ENCODE results near the gene ARHGAP15.

The ARHGAP15 gene

DNA sequence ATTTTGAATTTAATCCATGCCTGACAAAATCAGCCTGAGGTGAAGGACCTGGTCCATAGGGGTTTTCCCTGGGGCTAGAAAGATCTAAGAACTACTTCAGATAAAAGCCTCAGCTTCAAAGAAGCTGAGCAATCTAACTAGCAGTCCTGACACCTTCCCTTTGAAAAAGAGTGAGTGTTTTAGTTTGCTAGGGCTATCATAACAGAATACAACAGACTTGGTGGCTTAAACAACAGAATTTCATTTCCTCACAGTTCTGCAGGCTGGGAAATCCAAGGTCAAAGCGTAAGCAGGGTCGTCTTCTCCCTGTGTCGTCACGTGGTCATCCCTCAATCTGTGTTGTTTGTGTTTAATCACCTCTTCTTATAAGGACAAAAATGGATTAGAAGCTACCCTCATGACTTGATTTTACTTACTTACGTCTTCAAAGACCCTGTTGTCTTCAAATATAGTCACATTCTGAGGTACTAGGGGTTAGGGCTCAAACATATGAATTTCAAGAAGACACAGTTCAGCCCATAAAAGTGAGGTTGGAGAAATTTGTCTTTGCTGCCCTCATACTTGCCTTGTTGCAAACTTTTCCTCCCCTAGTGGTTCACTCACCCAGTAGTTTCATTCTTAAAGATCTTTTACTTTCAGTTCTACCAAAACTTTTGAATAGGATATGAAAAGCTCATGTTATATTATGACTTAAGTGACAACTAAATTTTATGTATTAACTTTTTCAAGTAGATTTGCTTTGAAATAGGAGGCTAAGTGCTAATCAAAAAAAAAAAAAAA, 673.8 kb downstream of the ARHGAP15 start:
- no peak for DNase-seq

GRCh38 chr2:143803936-143804335, 674.7 kb downstream of the ARHGAP15 start:
- no peak for DNase-seq

DNA sequence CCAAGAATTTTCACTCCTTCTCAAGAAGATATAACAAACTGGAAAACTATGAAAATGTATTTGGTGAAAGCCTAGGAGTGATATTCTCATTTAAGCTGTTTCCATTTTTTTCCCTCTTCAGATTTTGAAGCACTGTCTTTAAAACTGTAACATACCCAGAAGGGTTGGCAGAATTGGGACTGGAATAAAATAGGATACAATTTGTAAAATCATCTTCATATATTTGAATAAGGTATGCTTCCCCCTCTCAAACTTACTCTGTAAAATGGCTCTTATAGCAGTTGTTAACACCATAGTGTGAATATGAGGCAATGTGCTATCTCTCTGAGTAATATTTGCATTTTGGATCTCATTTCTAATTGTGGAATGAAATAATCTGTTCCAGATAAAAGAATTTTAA, 676.4 kb downstream of the ARHGAP15 start:
- no peak for DNase-seq

DNA sequence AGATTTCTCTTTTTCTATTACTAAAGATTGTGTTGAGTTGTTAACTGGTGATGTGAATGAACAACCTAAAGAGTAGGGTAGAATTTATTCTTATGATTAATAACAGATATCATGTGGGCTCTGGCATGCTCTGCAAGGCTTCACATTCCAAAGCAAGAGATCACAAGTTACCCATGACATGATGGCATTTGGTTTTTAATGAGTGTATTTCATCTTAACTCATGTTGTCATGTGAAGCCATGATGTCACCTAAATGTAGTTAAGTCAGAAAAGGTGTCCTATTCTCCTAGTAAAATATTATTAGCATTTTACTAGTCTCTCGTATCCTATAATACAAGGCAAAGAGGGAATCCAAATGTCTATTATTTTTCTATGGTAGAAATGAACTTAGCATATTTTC, 678.0 kb downstream of the ARHGAP15 start:
- no peak for DNase-seq

DNA sequence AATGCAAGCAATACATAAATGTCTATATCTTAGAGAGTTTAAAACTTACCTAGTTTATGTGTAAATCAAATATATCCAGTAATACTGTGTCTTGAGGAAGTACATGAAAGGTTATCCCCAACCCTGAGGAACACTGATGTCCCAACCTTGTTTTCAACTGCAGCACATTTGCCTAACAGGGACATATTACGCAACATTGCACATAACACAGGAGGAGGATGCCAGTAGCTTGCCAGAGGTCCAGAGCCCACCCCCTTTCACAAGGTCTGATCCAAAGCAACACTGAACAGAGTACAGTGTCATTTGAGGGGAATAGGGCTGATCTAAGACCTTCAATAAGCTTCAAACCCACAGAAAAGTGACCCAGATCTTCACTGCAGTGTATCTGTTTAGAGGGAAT, 678.5 kb downstream of the ARHGAP15 start:
- DNase-seq: no peak

DNA sequence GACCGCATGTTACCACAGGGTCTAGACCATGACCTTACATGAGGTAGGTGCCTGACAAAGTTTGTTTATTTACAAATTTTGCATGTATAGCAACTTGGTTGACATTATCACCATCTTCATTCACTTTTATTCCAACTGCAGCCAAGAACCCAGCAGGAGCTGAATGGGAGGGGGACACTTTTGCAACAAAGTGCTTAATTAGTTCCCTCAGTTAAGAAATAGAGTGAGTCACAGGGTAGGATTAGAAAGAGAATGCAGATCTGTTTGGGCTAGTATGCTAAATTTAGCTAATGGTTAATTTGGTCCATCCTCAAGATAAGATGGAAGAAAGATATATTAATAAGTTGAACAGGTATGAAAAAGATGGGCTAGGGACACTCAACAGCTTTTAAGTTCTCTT, 678.9 kb downstream of the ARHGAP15 start:
- no peak for DNase-seq

DNA sequence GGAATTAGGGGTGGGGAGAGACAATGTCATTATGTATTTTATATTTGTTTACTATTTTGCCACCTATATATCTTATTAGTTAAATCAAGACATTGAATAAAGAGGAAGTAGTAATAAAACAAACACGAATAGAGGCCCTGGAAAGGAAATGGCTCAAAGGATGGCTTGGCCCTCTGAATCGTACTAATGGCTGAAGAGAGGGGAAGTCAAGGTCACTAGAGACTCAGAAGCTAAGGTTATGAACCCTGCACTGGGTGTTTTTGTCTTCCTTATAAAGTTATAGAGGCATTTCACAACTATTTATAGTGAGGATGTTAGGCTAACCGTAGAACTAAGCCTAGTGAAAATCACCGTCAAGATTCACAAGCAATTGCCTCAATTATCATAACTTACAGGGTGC, 685.9 kb downstream of the ARHGAP15 start:
- no peak for DNase-seq

DNA sequence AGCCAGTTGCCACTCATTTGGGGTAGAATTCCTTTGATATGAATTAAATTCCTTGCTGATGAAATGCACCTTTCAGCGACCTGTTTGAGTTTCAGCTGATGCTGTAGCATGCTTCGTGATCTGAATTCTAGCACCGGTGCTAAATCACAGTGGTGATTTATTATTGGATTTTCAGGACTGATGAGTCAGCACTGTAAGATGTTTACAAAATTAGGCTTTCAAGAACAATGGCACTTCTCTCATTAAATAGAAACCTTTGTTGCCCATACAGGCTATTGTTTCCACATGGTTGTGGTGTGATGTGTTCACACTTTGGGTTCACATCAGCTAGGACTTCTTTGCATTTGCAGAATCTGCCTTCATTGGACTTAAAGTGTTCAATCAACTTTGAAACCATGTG, 687.7 kb downstream of the ARHGAP15 start:
- DNase-seq: no peak
